Posterior cingulate gyrus (tissue), 11 donors: ENCODE results near the gene GLB1L2.

ENCODE experiments used
- DNase-seq, 10 donors: peaks; one replicate each; pipeline versions ENCODE4 v3.0.0 to v3.0.0-alpha.2; 2020 to 2021; ENCODE audit warnings: mixed read lengths in 3 of 10
- intact Hi-C: fragments of 100-400 bp; cut with DNase I; formaldehyde crosslinking; loops from one replicate; pipeline ENCODE4 v1.15.1; 2023

The GLB1L2 gene

DNA sequence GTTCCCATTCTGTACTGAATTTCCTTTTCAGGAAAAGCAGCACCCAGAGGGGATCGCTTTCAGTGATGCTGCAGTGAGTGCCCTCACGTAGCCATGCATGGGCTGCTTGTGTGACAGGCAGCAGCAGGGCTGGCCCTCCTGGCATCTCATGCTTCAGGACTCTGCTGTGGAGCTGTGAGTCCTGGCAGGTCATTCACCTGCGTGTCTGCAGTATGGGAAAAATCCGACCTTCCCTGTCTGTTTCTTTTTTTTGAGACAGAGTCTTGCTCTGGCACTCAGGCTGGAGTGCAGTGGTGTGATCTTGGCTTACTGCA, 13.4 kb downstream of the GLB1L2 start:
- intact Hi-C loops = no loop called here
- DNase-seq = peak in 1 of 10 donors; percentile 36

DNA sequence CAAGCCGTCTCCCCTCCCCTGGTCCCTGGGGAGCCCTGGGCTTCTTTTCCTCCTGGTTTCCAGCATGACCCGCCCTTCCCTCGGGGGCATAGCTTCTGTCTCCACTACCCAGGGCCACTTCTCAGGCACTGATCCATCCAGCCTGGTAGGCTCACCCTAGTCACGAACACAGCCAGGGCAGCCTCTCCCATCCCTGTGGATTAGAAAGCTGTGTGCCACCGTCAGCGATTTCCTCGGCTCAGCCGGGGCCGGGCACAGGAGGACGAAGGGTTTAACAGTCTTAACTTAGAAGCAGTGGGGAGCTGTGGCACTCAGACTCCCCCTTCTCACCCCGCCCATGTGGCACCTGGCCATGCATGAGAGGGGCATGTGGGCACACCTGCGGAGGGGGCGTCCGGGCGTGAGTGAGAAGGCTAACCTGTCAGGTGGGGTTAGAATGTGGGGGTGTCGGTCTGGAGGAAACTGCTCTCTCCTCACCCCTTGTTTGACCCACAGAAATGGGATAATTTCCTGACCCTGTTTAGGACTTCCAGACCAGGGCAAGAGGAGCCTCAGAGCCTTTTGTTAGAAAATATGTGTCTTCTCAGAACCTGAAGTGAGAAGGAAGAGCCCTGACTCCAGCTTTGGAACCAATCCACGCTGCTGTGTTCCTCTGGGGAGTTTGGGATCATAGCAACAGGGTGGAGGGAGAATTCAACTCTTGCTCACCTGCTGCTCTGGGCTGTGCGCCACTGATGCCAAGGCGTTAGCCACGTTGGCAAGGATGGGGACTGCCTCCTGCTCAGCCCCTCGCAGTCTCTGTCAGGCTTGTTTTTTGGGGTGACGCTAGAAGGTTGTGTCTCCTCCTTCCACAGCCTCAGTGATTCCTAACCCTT, 14.6 kb downstream of the GLB1L2 start:
- peak in 1 of 10 donors; percentile 79 for DNase-seq
- intact Hi-C loops = no loop called here

- intact Hi-C loops = no loop called here
- DNase-seq = no peak
Observed at GRCh38 chr11:134346976-134347350, 15.2 kb downstream of the GLB1L2 start.

DNA sequence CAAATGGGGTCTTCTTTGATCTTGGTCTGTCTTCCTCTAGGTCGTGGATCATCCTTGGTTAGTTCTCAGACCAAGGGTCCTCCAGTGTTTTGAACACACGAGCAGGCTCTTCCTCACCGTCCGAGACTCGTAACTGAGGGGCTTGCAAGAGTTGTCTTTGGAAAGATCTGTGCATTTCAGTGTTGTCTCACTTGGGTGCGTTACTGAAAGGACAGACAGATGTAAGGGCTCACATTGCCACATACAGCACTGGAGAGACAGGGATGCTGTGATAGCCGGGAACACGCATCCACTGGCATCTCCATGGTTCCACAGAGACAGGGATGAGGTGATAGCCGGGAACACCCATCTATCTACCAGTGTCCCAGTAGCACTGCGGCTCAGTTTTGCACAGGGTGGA, 15.7 kb downstream of the GLB1L2 start:
- intact Hi-C loops = no loop called here
- peak in 1 of 10 donors; percentile 12 for DNase-seq

- DNase-seq = no peak
- intact Hi-C loops = no loop called here
Observed at GRCh38 chr11:134349109-134349801, 17.5 kb downstream of the GLB1L2 start.

DNA sequence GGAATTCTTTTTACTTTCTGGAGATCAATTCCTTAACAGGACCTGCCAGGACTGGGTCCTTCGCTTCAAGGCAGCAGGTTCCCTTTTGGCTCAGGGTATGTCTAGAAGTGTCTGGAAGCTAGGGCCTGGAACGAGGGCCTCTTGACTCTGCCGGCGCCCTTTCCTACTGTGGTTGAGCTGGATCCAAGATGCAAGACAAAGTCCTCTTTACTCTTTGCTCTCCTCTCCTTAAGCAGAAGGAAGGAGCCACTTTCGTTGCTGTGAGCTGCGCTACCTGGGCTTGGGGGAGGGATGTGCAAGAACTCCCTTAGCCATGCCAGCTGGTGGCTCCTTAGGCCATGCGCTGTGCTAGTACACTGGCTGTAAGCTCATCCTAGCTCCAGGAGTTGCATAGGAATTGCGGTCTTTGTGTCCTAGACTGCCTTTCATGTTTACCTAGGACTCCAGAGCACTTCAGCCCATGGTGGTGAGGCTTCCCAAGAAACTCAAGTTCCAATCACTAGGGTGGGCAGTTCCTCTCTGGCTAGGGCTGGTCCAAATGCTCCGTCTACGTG, 18.1 kb downstream of the GLB1L2 start:
- peak in 1 of 10 donors; percentile 18 for DNase-seq
- intact Hi-C loops = no loop called here

DNA sequence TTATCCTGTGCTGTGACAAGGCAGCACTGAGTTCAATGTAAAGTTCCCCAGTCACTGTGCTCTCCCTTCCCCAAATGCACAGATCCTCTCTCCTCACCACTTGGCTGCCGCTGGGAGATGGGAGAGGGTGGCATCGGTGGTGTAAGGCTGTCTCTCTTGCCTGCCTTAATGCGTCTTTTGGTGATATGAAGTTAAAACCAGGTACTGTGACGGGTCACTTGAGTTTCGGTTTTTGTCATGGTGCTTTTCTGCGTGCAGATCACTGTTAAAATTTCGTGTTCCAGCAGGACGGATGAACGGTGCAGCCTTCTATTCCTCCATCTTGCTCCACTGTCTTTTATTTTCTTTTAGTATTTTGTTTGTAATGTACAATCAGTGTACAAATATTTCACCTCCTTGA, 18.6 kb downstream of the GLB1L2 start:
- intact Hi-C loops = no loop called here
- peak in 1 of 10 donors; percentile 19 for DNase-seq

DNA sequence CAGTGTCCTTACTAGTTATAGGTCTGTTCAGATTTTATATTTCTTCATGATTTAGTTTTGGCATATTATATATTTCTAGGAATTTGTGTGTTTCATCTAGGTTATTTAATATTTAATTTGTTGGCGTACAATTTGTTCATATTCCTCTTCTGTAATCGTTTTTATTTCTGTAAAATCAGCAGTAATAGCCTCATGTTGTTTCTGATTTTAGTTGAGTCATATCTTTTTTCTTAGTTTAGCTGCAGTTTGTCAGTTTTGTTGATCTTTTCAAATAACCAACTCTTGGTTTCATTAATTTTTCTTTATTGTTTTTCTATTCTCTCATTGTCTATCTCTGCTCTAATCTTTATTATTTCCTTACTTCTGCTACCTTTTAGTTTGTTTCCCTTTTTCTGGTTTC, 20.3 kb downstream of the GLB1L2 start:
- intact Hi-C loops = no loop called here
- no peak for DNase-seq

GRCh38 chr11:134355136-134355535, 23.3 kb downstream of the GLB1L2 start:
- intact Hi-C loops = no loop called here
- no peak for DNase-seq

DNA sequence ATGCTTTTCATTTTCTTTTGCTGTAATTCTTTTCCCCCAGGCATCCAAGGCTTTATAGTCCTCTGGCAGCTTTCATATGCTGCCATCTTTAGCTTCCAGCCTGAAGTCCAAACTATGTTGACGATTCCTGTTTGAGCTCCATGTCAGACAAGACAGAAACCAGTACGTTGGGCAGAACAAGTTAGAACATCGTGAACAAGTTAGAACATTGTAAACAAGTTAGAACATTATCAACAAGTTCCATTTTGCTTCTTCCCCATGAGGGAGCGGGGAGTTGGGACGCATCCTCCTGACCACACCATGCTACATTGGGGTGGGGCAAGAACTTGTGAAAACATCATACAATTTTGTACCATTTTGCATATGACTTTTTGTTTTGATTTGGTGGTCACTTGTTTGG, 23.9 kb downstream of the GLB1L2 start:
- intact Hi-C loops = no loop called here
- no peak for DNase-seq

- intact Hi-C loops = no loop called here
- peak in 3 of 10 donors; percentile 2 to 36 (median 6) for DNase-seq
Observed at GRCh38 chr11:134356656-134357544, 25.1 kb downstream of the GLB1L2 start.

GRCh38 chr11:134357545-134357839, 25.7 kb downstream of the GLB1L2 start:
- DNase-seq = peak in 3 of 10 donors; percentile 4 to 71 (median 66)
- intact Hi-C loops = no loop called here

DNA sequence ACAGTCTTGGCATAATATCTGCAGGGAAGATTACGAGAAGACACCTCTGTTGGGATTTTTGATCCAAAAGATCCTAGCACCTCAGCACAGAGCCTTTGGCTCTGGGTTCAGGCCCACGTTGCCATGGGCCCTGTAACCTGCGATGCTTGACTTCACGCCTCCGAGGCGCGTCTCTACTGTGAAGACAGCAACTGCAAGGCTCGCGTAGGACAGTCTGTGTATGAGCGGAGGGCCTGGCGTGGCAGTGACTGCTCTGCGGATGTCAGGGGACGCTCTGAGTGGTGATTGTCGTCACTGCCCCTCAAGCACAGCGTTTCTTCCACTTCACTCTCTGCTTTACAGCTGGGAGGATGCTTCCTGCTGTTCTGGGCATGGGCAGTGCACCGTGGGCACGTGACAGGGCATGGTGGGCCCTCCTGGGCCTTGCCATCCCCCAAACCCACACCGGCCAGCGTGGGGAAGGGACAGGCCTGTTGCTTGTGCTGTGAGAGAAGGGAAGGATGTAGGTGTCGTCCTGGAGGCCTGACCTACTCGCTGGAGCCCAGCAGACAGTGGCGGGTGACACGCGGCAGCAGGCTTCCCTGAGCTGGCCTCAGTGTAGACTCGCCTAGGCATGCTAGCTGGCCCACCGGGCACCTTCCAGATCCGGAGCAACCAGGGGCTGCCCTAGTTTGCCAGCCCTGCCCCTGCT, 26.5 kb downstream of the GLB1L2 start:
- peak in 4 of 10 donors; percentile 9 to 79 (median 34) for DNase-seq
- intact Hi-C loops = no loop called here

DNA sequence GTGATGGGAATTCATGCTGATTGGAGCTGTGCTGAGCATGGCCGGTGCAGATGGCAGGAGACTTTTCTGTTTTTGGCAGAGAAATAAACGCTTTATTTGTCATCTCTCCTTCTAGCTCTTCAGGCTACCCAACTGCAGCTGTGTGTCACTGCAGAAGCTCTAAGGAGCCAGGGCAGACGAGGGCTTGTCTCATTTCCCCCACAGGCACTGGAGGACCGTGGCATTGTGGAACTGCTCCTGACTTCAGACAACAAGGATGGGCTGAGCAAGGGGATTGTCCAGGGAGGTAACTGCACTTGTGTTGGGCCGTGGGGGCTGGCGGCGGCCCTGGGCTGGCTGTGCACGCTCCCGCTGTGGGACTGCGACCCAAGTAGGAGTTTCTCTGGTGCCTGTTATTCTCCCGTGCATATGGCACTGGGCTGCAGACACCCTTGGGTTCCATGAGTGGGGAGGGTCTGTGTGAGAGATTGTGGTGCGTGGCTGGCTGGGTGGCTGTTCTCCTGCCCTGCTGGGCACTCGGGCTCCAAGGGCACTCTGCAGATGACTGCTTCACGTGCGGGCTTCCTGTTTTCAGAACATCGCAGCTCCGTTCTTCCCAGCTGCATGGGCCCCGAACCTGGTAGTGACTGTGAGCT, 27.2 kb downstream of the GLB1L2 start:
- intact Hi-C loops = no loop called here
- peak in 4 of 10 donors; percentile 7 to 83 (median 38) for DNase-seq

DNA sequence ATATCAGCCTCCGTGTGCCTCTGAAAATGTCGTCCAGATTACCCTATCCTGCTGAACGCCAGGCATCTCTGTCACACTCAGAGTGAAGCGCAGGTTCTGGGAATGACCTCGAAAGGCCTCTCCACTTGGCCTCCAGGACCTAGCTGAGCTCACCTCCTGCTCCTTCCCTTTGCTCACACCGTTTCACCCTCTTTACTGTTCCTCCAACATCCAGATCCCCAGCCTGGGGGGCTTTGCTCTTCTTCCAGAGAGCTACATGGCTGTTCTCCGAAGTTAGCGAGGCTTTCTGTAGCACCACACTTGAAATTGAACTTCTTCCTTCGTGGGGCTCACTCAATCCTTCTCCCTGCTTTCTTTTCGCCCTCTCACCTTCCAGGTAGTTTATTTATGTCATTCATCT, 27.9 kb downstream of the GLB1L2 start:
- peak in 3 of 10 donors; percentile 2 to 30 (median 12) for DNase-seq
- intact Hi-C loops = loop anchor here (1.0 to 5.0 kb wide), 2 partner anchors 276 to 508 kb away; no protein-coding TSS in a partner anchor

GRCh38 chr11:134360050-134360835, 28.5 kb downstream of the GLB1L2 start:
- peak; percentile 81 to 99 (median 92) for DNase-seq
- intact Hi-C loops = loop anchor here (1.0 to 5.0 kb wide), 2 partner anchors 275 to 507 kb away; no protein-coding TSS in a partner anchor

- peak in 4 of 10 donors; percentile 7 to 80 (median 66) for DNase-seq
- intact Hi-C loops = loop anchor here (5.0 kb wide), 1 partner anchor 506 kb away; no protein-coding TSS in a partner anchor
Observed at GRCh38 chr11:134361661-134362060, 29.9 kb downstream of the GLB1L2 start.

DNA sequence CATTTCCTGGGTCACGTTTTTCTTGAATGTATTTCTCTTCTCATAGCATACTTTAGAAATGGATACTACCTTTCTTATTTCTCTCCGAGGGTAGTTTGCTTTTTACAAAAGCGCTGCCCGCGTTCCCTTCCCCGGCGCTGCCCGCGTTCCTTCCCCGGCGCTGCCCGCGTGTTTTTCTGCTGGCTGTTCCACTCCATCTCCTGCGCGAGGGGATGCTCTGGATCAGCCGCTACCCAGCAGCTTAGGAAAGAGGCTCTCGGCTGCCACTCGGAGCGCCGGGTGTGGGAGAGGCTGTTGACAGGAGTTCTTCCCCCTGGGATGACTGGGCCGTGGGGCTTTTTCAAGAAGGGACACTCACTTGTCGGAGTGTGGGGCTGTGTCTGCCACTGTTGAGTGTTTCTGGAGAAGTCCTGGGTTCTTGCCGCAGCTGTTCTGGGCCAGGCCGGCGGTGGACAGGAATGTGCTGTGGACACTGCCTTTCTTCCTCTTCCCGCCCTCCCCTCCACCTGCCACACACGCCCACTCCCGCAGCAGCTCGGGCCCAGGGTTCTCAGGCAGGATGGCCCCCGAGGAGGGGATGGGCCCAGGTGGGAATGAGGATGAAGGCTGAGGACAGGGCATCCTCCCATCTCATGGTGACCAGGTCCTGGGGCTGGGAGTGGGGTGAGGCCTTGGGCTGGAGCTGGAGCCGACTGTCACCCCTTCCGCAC, 30.6 kb downstream of the GLB1L2 start:
- intact Hi-C loops = loop anchor here (5.0 kb wide), 1 partner anchor 505 kb away; no protein-coding TSS in a partner anchor
- peak in 4 of 10 donors; percentile 7 to 76 (median 48) for DNase-seq
